GM18517 (cell line): ENCODE data around the gene BCL2.
"Not testable (repeated sequence)": the region's sequence is repeated elsewhere in the genome, so short reads cannot be mapped to it uniquely, and the experiment has no call there.

Source experiments
- ATAC-seq: cut with Tn5 transposase; IDR thresholded peaks from one replicate; pipeline ENCODE4 v1.9.1; 2021; ENCODE audit warnings: mild to moderate bottlenecking, moderate library complexity; ENCODE audit not compliant: unreplicated experiment

The BCL2 gene

DNA sequence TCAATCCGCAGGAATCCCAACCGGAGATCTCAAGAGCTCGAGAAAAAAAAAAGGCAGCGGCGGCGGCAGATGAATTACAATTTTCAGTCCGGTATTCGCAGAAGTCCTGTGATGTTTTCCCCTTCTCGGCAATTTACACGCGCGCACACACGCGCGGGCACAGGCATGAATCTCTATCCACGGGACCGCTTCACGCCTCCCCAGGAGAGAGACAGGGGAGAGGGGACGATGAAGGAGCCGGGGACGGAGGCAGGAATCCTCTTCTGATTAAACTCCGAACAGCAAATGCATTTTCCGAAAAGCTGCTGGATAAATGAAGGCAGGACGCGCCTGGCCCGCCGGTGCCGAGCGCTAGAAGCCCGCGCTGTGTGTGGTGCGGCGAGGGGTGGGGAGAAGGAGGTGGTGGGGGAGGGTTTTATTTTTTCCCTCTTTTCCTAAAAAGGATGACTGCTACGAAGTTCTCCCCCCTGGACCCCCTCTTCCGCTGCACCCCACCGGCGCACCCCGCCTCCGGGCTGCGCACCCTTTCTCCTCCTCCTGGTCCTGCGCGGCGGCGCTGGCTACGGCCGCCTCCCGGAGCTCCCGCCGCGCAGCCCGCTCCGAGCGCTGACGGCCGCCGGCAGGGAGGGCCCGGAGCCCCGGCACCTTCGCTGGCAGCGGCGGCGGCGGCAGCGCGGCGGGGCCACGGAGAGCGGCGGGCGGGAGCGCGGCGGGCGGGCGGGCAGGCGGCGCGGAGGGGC lies at the start of gene BCL2:
TSS of gene BCL2 (minus strand) at position 387 of the 740 bp plus-strand sequence.
- no peak for ATAC-seq

GRCh38 chr18:63368611-63369010 lies 49.0 kb upstream of the BCL2 start:
- ATAC-seq, result no peak

DNA sequence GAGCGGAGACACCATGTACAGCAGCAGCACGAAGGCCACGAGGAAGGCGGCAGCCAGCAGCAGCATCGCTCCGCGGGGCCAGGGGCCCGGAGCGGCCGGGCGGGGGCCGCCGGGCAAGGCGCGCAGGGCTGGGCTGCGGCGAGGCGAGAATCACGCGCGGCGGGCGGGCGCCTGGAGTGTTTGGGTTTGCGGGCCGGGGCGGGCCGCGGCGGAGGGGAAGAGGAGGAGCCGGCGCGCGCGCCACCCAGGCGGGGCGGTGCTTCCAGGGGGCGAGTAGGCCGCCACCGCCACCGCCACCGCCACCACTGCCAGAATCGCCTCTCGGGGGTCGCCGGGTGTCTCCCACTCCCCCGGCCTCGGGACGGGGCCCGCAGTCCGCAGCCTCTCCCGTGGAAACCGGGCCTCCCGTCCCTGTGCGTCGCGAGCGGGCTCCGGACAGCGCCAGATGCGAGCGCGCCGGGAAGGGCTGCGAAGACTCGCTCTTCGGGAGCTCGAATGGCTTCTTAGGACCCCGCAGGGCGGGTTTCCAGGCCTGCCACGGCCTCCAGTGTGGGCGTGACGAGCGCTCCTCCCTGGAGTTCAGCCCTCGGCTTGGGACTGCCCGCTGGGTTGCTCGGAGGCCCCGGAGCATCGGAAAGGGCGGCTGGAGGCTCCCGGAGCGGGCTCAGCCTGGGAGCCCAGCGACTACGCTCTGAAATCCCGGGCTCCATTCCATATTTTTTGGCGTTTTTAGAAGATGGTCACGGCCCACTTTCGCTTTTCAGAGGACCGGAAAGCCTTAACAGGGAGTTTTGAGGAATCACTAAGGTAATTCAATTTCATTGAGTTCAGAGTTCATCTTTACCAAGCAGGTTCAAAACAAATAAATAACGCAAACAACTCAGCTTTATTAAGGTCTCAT lies 47.7 kb upstream of the BCL2 start, which contains the start of gene KDSR:
TSS of gene KDSR (minus strand) at position 154 of the 901 bp plus-strand sequence. CDS start at position 66, 88 bp downstream.
- ATAC-seq, result peak; percentile 85

DNA sequence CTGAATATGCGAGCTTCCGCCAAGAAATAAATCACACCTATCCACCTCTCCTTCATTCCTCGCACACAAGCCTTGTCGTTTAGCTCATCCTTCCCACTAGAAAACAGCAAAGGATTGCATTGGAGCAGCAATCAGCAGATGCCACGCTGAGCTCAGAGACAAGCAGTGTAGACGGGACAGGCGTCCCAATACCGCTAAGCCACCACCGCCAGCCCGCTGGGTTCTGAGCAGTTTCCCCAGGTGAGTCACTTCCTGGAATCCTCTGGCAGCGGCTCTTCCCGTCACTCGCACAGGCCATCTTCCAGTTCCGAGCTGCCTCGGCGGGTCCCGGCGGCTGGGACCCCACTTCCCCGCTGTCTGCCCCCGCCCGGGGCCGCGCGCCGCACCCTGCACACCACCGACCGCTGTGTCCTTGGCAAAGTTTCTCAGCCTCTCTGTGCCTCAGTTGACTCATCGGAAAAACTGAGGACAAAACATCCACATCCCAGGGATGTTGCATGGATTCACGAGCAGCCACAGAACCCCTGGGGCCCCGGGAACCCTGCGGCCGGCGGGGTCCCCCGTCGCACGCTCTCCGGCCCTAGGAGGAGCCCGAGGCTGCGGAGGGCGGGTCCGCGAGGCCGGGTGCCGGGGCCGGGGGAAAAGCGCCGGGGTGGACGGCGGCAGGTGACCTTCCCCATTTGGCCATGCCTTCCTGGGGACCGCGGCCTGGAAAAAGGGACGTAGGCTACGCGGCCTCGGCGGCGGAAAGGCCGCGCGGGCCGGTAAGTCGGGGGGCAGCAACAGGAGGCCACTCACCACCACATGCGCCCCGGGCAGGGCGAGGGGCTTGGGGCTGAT lies 46.9 kb upstream of the BCL2 start:
- peak; percentile 31 for ATAC-seq

DNA sequence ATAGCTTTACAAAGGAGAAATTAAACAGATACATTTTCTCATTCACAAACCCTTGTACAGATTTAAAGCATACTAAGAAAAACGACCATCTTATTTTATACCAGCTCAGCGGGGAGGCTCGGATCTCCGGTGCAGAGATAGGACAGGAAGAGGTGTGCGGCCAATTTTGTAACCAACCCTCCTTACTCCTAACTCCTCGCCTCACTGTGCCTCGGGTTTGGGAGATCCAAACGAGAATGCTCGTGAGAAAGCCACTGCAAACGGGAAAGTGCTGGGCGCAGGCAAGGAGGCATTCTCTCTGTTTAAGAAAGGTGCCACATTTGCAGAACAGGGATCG lies 46.3 kb upstream of the BCL2 start:
- peak; percentile 3 for ATAC-seq

DNA sequence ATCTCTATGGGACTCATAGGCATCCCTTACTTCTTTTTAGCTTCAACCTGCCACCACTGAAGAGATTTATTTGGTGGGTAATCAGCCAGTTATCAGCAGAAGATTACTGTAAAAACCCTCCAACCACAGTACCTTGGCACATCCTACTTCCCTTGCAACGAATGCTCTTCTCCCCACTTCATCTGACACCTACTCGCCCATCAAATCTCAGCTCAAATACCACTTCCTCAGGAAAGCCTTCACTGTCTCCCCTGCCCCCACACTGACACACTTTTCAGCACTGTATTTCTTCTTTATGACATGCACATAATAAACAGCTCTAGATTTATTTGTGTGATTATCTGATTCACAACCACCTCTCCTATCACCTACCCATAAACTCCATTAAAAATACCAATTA lies 44.4 kb upstream of the BCL2 start:
- ATAC-seq, result no peak

DNA sequence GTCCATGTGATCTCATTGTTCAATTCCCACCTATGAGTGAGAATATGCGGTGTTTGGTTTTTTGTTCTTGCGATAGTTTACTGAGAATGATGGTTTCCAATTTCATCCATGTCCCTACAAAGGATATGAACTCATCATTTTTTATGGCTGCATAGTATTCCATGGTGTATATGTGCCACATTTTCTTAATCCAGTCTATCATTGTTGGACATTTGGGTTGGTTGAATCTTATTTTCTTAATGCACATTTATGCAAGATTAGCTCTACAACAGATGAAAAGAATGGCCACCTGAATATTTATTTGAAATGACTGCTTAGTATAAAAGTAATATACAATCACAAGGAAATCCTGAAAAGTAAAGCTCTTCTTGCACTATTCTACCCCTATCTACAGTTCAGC lies 43.9 kb upstream of the BCL2 start:
- ATAC-seq, result not testable (repeated sequence)

GRCh38 chr18:63356272-63356896 lies 36.8 kb upstream of the BCL2 start:
- no peak for ATAC-seq

GRCh38 chr18:63350230-63350629 lies 30.7 kb upstream of the BCL2 start:
- no peak for ATAC-seq

GRCh38 chr18:63348508-63349136 lies 29.1 kb upstream of the BCL2 start:
- ATAC-seq, result peak; percentile 48

- ATAC-seq, result no peak
Observed at GRCh38 chr18:63346480-63347183, 27.1 kb upstream of the BCL2 start.

DNA sequence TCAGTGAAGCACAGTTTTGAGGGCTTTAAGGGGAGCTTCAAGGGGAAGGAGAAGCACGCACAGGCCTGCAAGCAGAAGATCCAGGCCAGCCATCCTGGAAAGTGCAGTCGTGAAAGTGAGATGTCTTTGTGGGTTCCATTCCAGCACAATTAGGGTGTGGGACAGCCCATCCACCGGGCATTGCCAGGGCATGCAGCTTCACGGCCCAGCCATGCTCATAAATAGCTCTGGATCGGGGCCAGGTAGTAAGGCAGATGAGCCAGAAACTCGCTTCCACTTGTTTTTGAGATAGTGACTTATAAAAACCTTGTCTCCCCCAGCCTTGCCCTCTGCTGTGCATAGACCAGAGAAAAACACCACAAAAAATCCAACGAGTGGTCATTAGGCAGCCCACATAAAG lies 26.5 kb upstream of the BCL2 start:
- no peak for ATAC-seq

- ATAC-seq, result no peak
Observed at GRCh38 chr18:63344918-63345317, 25.3 kb upstream of the BCL2 start.

GRCh38 chr18:63344263-63344662 lies 24.7 kb upstream of the BCL2 start:
- ATAC-seq, result no peak

DNA sequence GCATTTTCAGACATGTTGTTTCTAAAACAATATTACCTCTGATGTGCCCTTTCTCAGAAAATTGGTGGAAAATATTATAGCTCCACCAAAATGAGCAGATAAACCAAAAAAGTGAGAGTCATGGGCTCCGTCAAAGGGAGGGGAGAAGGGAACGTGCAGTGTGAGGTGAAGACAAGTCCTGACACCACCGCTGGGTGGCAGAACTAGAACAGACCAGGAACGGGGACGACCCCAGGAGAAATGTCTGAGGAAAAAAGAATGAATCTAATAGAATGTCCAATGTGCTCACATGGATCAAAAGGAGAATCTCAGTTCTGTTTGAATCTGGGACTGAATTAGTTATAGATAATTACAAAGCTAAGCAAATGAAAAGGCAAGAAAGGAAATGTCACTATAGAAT lies 22.6 kb upstream of the BCL2 start:
- peak; percentile 75 for ATAC-seq

- ATAC-seq, result peak; percentile 47
Observed at GRCh38 chr18:63339920-63340484, 20.4 kb upstream of the BCL2 start.

DNA sequence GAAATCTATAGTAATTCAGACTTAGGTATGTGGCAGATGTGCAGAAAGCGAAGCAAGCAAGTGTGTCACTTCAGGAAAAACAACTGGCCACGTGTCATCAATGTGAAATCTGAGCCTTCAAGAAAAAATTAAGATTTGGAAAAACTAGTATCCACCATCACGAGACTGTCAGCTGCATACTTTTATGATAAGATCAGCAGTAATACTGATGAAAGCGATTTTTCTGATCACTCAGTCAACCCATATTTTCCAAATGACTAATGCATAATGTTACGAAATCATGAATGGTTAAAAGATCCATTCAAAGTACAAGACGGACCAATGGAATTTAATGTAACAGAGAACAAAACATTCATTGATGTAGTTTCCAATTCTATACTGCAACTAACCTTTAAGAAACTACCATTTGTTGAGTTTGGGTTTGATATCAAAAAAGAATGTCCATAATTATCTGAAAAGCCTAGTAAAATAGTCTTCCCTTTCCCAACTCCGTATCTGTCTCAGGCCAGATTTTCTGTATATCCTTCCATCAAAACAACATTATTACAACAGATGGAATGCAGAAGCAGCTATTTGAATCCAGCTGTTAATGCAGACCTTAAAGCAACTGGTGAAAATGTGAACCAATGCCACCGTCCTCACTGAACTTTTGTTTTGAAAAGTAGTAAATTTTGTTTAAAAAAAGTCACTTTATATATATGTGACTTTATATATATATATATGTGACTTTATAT lies 17.0 kb upstream of the BCL2 start:
- no peak for ATAC-seq

- ATAC-seq, result no peak
Observed at GRCh38 chr18:63331105-63331504, 11.5 kb upstream of the BCL2 start.
